Endothelial cell of umbilical vein (primary cell): ENCODE results near the gene CGNL1.

ENCODE experiments used
- CTCF ChIP-seq, 2 donors: IDR thresholded peaks; 1 replicate in 1 of 2; 2 replicates in 1 of 2; pipeline ENCODE4 v1.5.1; 2011; ENCODE audit warnings: low read length in 2 of 2, mild to moderate bottlenecking in 2 of 2, moderate library complexity in 2 of 2, control low read depth in 1 of 2, inconsistent platforms in 1 of 2, low read depth in 1 of 2; ENCODE audit not compliant: insufficient read depth in 1 of 2; ENCODE audit errors: extremely low read depth in 1 of 2
- EZH2 ChIP-seq: IDR thresholded peaks from 2 replicates; pipeline ENCODE4 v1.6.1; 2012; ENCODE audit warnings: borderline replicate concordance, low read depth, mild to moderate bottlenecking, moderate library complexity, low read length, inconsistent platforms; ENCODE audit not compliant: severe bottlenecking
- JUN ChIP-seq: IDR thresholded peaks from 2 replicates; pipeline ENCODE4 v1.6.1; 2011; ENCODE audit warnings: borderline replicate concordance, low read depth; ENCODE audit not compliant: insufficient read length, insufficient read depth
- POLR2A ChIP-seq: IDR thresholded peaks from 2 replicates; pipeline ENCODE4 v1.6.1; 2012; ENCODE audit warnings: low read depth, mild to moderate bottlenecking, control low read depth, low read length

- TF ChIP-seq JUN (no peak), CTCF (IDR thresholded peaks at IDR 0.05; ENCODE audit: extremely low read depth in 1 of 2, insufficient read depth in 1 of 2, low read depth in 1 of 2, low read length in 2 of 2) (no peak), EZH2 (no peak), POLR2A (no peak)
These were observed 149.3 kb downstream of the CGNL1 start for GRCh38 chr15:57525581-57525980.
